HCT116 (cell line): ENCODE results near the gene GMDS.

Experiments
- CEBPB ChIP-seq: IDR thresholded peaks from 2 replicates; pipeline ENCODE4 v1.6.1; 2012; ENCODE audit warnings: low read depth
- ELF1 ChIP-seq: IDR thresholded peaks from 2 replicates; pipeline ENCODE4 v1.6.1; 2012; ENCODE audit warnings: low read depth, borderline replicate concordance
- JUND ChIP-seq: IDR thresholded peaks from 2 replicates; pipeline ENCODE4 v1.6.1; 2012
- POLR2A ChIP-seq: IDR thresholded peaks from 2 replicates; pipeline ENCODE4 v1.7.0; 2011; ENCODE audit warnings: borderline replicate concordance; ENCODE audit not compliant: insufficient read depth, insufficient read length; ENCODE audit errors: extremely low read depth
- SIN3A ChIP-seq: IDR thresholded peaks from 2 replicates; pipeline ENCODE4 v1.6.1; 2012; ENCODE audit warnings: low read depth
- SP1 ChIP-seq: IDR thresholded peaks from 2 replicates; pipeline ENCODE4 v1.6.1; 2012; ENCODE audit warnings: low read depth
- SRF ChIP-seq: IDR thresholded peaks from 2 replicates; pipeline ENCODE4 v1.6.1; 2012; ENCODE audit warnings: low read depth
- TCF7L2 ChIP-seq: IDR thresholded peaks from 2 replicates; pipeline ENCODE4 v1.7.0; 2011; ENCODE audit warnings: borderline replicate concordance, inconsistent platforms; ENCODE audit not compliant: insufficient read depth, insufficient read length; ENCODE audit errors: extremely low read depth
- ZNF274 ChIP-seq: fragments of 200-500 bp; sonication (Bioruptor generic); IDR thresholded peaks from 2 replicates; pipeline ENCODE4 v1.6.1; 2014; ENCODE audit warnings: mild to moderate bottlenecking, low read depth, low read length, inconsistent platforms
- TF ChIP-seq, protein P1 (sequence below), 3 experiments: fragments of 200-600 bp in 1 of 3; sonication (generic) in 1 of 3; IDR thresholded peaks in 2 of 3; conservative IDR thresholded peaks in 1 of 3; 2 replicates each; pipeline ENCODE4 v1.5.1; 2012 to 2017; ENCODE audit warnings: low read depth in 2 of 3, low read length in 2 of 3, antibody characterized with exemption in 1 of 3, borderline replicate concordance in 1 of 3, control low read depth in 1 of 3, mild to moderate bottlenecking in 1 of 3, mixed read lengths in 1 of 3, mixed run types in 1 of 3, moderate library complexity in 1 of 3; ENCODE audit not compliant: insufficient read depth in 1 of 3
- TF ChIP-seq, protein P2 (sequence below): IDR thresholded peaks from 2 replicates; pipeline ENCODE4 v1.6.1; 2012
- TF ChIP-seq, protein P3 (sequence below): IDR thresholded peaks from 2 replicates; pipeline ENCODE4 v1.6.1; 2012; ENCODE audit warnings: low read depth

DNA sequence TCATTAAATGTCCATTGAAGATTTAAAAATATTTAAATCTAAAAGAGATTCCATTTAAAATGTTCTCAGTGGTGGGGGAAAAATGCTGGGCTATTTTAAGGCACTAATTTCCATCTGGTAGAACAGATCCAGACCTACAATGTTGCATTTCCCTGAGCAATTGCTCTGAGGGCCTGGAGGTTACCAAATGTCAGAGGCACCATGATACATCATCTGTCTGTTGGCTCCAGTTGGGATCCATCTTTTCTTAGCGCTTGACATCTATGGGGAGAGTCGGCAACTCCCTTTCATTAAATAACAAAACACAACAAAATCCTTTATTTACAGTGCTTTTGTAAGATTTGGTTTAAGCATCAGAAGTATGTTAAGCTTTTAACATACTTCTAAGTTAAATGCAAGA lies 411.2 kb downstream of the GMDS start:
- TF ChIP-seq JUND (no peak), TCF7L2 (no peak), CEBPB (no peak), ELF1 (no peak), SIN3A (no peak), POLR2A (no peak), SP1 (no peak), SRF (no peak), ZNF274 (no peak)
- TF ChIP-seq, protein P1, sequence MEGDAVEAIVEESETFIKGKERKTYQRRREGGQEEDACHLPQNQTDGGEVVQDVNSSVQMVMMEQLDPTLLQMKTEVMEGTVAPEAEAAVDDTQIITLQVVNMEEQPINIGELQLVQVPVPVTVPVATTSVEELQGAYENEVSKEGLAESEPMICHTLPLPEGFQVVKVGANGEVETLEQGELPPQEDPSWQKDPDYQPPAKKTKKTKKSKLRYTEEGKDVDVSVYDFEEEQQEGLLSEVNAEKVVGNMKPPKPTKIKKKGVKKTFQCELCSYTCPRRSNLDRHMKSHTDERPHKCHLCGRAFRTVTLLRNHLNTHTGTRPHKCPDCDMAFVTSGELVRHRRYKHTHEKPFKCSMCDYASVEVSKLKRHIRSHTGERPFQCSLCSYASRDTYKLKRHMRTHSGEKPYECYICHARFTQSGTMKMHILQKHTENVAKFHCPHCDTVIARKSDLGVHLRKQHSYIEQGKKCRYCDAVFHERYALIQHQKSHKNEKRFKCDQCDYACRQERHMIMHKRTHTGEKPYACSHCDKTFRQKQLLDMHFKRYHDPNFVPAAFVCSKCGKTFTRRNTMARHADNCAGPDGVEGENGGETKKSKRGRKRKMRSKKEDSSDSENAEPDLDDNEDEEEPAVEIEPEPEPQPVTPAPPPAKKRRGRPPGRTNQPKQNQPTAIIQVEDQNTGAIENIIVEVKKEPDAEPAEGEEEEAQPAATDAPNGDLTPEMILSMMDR (IDR thresholded peaks at IDR 0.05 in 2 of 3, conservative IDR thresholded peaks at IDR 0.05 in 1 of 3; ENCODE audit: borderline replicate concordance in 1 of 3, insufficient read depth in 1 of 3, low read depth in 2 of 3, low read length in 2 of 3) = no peak
- TF ChIP-seq, protein P2, sequence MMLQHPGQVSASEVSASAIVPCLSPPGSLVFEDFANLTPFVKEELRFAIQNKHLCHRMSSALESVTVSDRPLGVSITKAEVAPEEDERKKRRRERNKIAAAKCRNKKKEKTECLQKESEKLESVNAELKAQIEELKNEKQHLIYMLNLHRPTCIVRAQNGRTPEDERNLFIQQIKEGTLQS = no peak
- TF ChIP-seq, protein P3, sequence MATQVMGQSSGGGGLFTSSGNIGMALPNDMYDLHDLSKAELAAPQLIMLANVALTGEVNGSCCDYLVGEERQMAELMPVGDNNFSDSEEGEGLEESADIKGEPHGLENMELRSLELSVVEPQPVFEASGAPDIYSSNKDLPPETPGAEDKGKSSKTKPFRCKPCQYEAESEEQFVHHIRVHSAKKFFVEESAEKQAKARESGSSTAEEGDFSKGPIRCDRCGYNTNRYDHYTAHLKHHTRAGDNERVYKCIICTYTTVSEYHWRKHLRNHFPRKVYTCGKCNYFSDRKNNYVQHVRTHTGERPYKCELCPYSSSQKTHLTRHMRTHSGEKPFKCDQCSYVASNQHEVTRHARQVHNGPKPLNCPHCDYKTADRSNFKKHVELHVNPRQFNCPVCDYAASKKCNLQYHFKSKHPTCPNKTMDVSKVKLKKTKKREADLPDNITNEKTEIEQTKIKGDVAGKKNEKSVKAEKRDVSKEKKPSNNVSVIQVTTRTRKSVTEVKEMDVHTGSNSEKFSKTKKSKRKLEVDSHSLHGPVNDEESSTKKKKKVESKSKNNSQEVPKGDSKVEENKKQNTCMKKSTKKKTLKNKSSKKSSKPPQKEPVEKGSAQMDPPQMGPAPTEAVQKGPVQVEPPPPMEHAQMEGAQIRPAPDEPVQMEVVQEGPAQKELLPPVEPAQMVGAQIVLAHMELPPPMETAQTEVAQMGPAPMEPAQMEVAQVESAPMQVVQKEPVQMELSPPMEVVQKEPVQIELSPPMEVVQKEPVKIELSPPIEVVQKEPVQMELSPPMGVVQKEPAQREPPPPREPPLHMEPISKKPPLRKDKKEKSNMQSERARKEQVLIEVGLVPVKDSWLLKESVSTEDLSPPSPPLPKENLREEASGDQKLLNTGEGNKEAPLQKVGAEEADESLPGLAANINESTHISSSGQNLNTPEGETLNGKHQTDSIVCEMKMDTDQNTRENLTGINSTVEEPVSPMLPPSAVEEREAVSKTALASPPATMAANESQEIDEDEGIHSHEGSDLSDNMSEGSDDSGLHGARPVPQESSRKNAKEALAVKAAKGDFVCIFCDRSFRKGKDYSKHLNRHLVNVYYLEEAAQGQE = no peak
